ENCODE results near the gene PARD3B. TPM values are rescaled to one million over a fixed set of nuclear protein-coding genes. Genes with fewer than 3 reads are reported as not detected.

Gene PARD3B
- total RNA-seq, 1 experiment from 2014 or later: 6.4 TPM

GRCh38 chr2:204877691-204878090 lies 332.4 kb downstream of the PARD3B start:
- H3K27ac ChIP-seq (ENCODE audit: insufficient read length, low read depth, low read length): no peak overlapping the region

More at GRCh38 chr2:204877691-204878090, 332.4 kb downstream of the PARD3B start:
- Histone ChIP-seq H3K4me1 (ENCODE audit: insufficient read depth, low read length) (no peaks in the 10 kb centered on the region), H3K4me2 (ENCODE audit: insufficient read depth, insufficient read length, low read length) (no peak overlapping the region), H3T11ph (ENCODE audit: low read length) (no peak overlapping the region), H2BK12ac (ENCODE audit: insufficient read length, low read depth, low read length) (no peak overlapping the region), H3K14ac (ENCODE audit: insufficient read depth, low read length) (no peak overlapping the region), H2AFZ (ENCODE audit: low read length) (no peak overlapping the region), H3K23me2 (ENCODE audit: insufficient read length, low read depth, low read length, poor library complexity, severe bottlenecking) (no peaks in the 10 kb centered on the region), H3K56ac (ENCODE audit: insufficient read length, low read depth, low read length) (no peak overlapping the region), H2BK120ac (ENCODE audit: low read depth, low read length, poor library complexity, severe bottlenecking) (no peak overlapping the region), H3K23ac (ENCODE audit: insufficient read length, low read depth, low read length) (no peak overlapping the region), H3K9me3 (ENCODE audit: control insufficient read depth, low read depth, low read length) (no peaks in the 10 kb centered on the region), H3K4ac (ENCODE audit: low read depth, low read length) (no peak overlapping the region), H4K5ac (ENCODE audit: insufficient read length, low read depth, low read length) (no peak overlapping the region), H2BK20ac (ENCODE audit: low read depth, low read length, poor library complexity, severe bottlenecking) (no peak overlapping the region), H2BK5ac (ENCODE audit: insufficient read length, low read length) (no peak overlapping the region), H3K79me1 (ENCODE audit: insufficient read depth, low read depth, low read length, poor library complexity, severe bottlenecking) (no peaks in the 10 kb centered on the region), H2AK5ac (ENCODE audit: insufficient read length, low read length) (no peak overlapping the region), H4K8ac (replicated peaks; ENCODE audit: insufficient read length, low read depth, low read length) (no peak overlapping the region), H3K79me2 (ENCODE audit: insufficient read depth, low read length) (no peaks in the 10 kb centered on the region), H4K91ac (ENCODE audit: insufficient read length, low read depth, low read length) (no peak overlapping the region), H2BK15ac (ENCODE audit: low read depth, low read length) (no peak overlapping the region), H4K20me1 (ENCODE audit: control insufficient read depth, insufficient read depth, insufficient read length) (no peaks in the 10 kb centered on the region), H3K18ac (ENCODE audit: insufficient read length, low read depth, low read length) (no peak overlapping the region), H3K27me3 (ENCODE audit: insufficient read depth, low read length) (no peaks in the 10 kb centered on the region), H3K9ac (ENCODE audit: extremely low read depth, insufficient read length, low read length) (no peak overlapping the region)
- no peak overlapping the region for H3K4me3 Mint-ChIP-seq
- DNase-seq: no peak
- H3K27ac Mint-ChIP-seq: no peak overlapping the region
- H3K27me3 Mint-ChIP-seq (ENCODE audit: low read depth): no peaks in the 10 kb centered on the region; the same call in 1 of the 2 replicates
- H3K36me3 Mint-ChIP-seq (ENCODE audit: insufficient read depth in 1 of 3, low read depth in 3 of 3): no peaks in the 10 kb centered on the region
- no peak for TF ChIP-seq CTCF (conservative IDR thresholded peaks at IDR 0.05)
- peaks cover 0 to 2% of the 10 kb centered on the region in 2 experiments; a peak in 1 of 5 replicates for H3K9me3 Mint-ChIP-seq
- peaks cover 13 to 14% of the 10 kb centered on the region in 2 experiments for H3K4me1 Mint-ChIP-seq

All from H9 (cell line).